ENCODE data around the gene COL9A3.
A peak's percentile ranks its signal among the peaks of the same experiment; 100 is the strongest.

COL9A3 gene

DNA sequence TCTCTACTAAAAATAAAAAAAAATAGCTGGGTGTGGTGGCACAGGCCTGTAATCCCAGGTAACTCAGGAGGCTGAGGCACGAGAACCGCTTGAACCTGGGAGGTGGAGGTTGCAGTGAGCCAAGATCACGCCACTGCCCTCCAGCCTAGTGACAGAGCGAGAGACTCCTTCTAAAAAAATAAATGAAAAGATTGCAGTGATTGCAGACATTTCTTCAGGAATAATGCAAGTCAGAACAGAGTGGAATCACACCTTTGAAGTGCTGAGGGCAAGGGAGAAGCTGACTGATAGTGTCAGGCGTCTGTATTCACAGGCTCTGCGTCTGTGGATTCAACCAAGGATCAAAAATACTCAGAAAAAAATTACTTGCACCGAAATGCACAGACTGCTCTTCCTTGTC is 47.4 kb downstream of the COL9A3 start:
- no peak for DNase-seq

DNA sequence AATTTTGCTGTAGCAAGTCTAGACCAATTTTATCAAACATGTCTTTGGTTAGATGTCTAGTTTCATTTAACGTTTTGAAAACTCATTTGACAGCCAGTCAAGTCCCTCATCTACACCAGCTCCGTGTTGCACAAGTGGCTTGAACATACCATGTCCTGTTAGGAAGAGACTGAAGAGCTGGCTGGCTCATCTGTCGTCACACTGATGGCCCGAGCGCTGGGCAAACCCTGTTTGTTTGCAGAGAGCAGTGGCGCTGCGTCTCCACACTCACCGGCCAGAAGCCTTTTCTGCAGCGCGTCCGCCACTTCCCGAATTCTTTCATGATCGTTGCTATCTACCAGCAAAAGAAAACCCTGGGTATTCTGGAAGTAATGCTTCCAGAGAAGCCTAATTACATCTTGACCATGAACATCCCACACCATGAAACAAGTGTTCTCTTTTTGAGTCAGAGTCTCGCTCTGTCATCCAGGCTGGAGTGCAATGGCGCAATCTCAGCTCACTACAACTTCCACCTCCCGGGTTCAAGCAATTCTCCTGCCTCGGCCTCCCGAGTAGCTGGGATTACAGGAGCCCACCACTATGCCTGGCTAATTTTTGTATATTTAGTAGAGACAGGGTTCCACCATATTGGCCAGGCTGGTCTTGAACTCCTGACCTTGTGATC is 55.5 kb downstream of the COL9A3 start:
- DNase-seq, result no peak

DNA sequence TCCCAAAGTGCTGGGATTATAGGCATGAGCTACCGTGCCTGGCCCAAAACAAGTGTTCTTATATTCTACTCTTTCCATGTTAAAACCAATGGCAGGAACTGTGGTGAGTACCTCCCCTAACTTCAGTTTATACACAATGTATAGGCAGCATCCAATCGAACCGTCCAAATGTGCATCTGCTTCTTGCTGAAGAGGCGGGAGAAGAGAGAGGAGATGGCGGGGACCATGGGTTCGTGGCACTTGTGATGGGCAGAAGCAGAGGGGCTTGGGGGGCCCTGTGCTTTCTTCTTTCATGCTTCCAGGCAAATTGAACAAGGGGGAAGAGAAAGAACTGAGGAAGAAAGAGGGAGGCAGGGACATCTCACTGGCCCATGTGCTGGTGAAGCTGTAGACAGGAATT is 56.0 kb downstream of the COL9A3 start:
- DNase-seq, result no peak

DNA sequence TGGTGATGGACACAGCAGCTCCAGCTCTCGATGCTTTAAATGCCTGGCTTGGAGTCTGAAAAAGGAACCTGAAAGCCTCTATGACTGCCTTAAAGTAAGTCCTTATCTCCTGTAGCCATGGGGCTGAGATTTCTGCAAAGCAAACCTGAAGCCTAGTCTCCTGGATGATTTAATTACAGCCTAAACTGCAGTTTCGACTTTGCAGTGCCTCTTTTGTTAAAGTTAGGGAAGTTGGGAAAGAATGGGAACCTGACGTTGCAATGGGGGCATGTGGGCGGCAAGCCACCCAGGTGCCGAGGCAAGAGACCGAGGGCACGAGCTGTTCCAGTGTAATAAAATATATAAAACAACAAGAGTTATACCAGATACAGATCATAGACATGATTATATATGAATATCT is 56.4 kb downstream of the COL9A3 start:
- no peak for DNase-seq

DNA sequence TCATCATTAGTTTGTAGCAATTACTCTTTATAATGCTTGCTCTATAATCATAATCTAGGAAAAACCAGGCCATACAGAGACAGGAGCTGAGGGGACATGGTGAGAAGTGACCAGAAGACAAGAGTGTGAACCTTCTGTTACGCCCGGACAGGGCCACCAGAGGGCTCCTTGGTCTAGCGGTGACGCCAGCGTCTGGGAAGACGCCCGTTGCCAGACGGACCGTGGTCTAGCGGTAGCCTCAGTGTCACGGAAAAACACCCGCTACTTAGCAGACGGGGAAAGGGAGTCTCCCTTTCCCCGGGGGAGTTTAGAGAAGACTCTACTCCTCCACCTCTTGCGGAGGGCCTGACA is 56.8 kb downstream of the COL9A3 start:
- DNase-seq, result peak; percentile 32

DNA sequence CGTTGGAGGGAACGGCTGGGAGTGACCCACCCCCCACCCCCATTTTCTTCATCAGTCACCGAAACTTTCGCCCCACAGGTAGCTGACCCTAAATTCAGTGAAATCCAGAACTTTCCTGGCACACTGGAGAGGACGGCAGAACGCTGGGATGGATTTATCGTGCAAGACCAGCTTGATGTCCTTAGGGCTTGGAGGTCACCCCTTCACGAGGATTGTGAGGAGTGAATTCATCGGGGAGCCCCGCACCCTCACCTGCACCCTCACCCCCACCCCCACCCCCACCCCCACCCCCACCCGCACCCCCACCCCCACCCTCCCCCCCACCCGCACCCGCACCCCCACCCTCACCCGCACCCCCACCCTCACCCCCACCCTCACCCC is 58.1 kb downstream of the COL9A3 start:
- no peak for DNase-seq

DNA sequence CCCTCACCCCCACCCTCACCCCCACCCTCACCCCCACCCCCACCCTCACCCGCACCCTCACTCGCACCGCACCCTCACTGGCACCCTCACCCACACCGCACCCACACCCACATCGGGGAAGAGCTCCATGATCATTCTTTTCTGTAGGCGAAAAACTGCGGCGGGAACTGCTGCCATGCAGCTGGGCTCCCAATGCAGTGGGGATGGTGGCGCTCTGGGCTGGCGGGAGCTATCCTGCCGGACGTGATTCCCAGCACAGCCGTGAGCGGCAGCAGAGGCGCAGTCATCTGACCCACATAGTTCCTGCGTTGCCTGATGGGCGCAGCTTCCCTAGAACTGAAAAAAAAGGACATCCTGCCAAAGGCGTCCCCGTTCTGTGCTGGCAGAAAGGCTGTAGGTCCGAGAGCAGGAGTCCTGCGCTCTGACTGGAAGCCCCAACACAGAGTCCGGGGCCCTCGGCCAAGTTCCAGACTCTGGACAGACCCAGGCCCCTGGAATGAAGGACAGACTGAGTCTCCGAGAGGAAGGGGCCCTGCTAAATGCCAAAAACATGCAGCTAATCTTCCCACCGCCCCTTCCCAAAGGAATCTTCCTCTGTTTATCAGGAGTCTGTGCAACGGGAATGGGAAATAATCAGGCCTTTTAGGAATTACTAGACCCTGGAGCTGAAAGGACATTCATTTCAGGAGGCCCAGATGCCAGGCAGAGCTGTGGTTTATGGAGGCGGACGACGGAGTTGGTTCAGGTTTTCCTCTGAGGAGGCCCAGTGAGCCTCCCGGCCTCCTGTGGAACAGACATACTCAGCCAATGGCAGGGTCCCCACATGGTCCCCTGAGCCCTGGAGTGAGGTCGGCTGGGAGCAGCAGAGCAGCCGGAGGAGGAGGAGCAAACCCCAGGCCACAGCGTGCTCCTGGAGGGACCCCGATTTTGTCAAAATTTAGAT is 58.8 kb downstream of the COL9A3 start:
- DNase-seq, result no peak

DNA sequence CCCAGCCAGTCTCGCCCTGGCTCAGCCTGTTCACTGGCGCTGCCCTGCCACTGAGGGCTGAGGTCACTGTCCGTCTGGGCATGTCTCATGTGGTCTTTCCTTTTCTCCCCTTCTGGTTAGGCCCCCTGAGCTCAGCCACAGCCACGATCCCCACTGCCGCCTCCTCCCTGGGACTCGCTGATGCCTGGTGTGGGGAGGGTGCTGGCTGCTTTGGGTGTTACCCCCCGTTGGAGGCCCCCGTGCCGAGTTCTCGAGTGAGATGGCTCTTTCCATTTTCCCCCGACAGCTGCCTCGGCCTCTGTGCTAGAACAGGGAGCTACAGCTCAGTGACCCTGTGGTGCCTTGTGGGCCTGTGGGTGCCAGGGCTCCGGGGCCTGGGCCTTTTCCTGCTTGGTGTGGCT is 59.7 kb downstream of the COL9A3 start:
- no peak for DNase-seq

DNA sequence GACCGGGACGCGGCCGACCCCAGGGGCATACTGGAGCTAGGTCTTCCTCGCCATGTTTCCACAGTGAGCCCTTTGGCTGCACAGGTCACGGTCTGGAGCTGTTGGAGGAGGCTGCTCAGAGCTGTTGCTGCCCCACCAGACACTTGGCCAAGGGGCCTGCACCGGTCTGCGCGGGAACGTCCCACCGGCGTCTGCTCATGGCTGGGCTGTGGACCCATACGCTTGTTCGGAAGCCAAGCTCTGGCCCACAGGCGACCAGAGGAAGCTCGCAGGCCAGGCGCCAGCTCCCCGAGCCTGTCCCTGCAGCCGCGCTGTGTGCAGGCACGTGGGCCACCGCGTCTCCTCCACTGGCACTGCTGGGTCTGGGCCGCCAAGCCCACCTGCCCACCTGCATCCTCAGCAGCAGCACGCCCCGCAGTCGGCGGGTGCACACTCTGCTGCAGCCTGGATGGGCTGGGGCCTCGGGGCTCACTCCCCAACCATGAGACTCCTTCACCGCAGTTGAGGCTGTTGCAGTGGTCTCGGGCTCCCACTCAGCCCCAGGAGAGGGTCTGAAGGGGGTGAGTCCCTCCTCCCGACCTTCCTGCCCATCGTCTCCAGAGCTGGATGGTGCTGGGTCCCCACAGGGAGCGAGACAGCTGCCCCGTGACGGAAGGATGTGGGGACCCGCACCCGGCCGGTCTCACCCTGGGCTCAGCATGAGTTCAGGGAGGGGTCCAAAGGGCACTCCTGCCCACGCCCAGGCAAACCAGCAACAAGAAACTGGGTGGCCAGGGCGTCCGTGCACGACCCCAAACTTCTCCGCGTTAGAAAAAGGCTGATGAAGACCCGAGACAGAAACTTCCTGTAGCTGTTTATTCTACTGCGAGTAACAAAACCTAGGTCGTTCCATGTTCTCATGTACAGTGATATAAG is 60.3 kb downstream of the COL9A3 start:
- no peak for DNase-seq

DNA sequence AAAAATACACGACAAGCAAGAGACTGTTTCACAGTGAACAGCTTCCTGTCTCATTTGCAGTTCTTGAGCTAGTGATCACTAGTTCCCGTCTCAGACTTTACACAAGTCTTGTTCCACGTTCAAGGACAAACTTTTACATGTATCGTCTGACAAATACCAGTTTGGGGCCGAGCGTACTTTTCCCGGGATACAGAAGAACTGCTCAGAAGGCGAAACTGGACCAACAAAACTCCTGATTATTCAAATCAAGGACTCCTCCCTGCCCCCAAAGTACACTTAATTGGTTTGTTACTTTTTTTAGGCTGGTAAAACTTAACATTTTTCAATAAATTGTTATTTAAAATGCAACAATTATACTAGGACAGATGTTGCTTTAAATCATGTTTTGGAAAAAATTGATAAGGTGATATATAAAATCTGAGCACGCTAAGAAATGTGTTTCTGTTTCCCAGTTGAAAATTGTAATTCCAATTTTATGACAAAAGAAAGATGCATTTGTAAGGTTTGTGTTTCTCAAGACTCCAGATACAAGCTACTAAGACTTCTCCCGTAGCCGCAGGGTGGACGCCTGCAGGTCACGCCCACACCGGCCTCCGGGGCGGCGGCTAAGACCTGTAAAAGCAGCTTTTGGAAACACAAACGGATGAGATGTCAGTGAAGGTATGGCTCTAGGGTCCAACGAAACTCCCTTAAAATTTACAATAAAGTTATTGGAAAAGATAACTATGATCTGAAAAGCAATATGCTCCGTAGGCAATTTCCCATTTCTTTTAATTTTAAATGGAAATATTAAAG is 61.6 kb downstream of the COL9A3 start:
- no peak for DNase-seq

DNA sequence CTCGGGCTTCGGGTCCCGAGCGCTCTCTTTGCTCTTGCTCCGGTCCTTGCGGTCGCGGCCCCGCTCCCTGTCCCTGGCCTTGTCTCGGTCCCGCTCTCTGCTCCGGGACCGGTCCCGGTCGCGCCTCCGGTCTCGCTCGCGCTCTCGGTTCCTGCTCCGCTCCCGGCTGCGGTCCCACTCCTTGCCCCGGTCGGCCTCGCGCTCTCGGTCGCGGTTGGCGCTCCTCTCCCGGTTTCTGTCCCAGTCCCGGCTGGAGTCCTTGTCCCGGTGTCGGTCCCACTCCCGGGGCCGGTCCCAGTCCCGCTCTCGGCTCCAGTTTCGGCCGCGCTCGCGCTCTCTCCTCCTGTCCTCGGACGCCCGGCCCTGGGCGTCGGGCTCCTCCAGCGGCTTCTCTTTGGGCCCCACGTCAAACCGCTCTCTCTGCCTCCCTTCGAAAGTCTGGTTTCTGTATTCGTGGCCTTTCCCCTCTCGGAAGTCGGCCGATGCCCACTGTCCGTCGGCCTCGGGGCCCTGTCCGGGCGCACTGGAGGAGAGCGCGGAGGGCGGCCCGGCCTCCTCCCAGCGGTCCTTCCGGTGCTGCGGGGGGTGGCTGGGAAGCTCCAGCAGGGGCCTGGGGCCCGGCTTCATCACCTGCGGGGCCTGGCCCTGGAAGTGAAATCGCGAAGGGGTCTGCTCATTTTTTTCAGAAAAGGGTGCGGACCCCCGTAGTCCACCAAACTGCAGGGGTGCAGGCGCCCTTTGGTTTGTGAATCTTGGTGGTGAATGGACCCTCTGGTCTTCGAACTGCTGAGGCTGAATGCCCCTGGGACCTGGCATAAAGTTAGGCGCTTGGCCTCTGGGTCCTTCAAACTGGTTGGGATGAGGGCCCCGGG is 62.7 kb downstream of the COL9A3 start:
- DNase-seq, result no peak

DNA sequence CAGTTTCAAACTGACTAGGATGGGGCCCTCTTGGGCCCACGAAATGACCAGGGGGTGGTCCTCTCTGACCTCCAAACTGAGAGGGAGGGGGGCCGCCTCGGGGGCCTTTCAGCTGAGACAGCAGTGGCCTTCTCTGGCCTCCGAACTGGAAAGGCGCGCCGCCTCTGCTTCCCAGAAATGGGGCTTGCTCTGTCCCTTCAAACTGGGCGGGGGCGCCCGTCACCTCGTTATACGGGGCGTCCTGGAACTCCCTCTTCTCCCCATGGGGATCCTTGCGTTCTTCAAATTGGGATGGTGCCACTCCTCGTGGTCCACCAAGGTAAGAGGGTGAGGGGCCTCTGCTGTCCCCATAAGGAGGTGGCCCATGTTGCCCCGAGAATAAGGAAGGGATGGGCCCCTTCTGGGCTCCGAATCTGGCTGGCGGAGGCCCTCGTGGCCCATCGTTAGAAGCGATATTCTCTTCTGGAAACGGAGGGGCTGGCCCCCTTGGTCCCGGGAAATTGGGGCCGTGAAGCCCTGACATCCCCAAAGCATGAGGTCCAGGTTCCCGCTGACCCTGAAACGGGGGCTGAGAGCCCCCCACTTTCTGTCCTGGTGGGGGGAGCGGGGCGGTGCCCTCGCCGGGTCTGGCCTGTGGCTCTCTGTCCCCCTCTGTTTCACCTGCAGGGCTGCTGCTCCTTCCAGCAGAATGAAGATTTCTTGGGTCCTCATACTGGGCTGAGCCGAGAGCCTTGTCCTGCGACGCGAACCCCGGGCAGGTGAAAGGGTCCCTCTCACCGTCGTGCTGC is 63.5 kb downstream of the COL9A3 start:
- DNase-seq, result no peak

DNA sequence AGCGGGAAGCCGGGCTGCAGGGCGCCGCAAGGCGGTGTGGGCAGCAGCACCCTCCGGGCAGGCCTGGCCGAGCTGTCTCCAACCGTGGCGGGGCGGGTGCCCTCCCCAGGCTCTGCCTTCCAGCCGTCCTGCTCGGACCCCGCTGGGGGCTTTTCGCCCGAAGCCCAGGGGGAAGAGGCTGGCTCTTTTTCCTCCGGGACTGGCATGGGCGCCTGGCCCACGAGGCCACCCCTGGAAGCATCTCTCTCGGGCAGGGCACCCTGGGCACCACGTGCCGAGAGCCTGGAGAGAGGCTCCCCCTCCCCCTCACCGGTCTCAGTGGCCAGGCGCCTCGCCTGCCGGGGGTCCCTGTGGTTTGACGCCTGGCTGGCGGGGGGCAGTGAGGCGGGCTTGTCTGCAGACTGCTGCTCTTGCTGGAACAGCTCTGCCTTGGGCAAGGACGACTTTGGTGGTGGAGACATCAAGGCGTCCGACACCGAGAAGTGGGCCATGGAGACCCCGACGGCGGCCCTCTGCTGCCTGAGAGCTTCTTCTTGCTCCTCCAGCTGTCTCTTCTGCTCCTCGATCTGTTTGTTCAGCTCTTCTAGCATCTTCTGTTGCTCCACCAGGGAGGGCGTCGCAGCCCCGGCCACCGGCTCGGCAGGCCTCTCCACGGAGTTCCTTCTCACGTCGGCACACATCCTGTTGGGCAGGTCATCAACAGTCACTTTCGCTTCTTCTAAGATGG is 64.2 kb downstream of the COL9A3 start:
- no peak for DNase-seq

DNA sequence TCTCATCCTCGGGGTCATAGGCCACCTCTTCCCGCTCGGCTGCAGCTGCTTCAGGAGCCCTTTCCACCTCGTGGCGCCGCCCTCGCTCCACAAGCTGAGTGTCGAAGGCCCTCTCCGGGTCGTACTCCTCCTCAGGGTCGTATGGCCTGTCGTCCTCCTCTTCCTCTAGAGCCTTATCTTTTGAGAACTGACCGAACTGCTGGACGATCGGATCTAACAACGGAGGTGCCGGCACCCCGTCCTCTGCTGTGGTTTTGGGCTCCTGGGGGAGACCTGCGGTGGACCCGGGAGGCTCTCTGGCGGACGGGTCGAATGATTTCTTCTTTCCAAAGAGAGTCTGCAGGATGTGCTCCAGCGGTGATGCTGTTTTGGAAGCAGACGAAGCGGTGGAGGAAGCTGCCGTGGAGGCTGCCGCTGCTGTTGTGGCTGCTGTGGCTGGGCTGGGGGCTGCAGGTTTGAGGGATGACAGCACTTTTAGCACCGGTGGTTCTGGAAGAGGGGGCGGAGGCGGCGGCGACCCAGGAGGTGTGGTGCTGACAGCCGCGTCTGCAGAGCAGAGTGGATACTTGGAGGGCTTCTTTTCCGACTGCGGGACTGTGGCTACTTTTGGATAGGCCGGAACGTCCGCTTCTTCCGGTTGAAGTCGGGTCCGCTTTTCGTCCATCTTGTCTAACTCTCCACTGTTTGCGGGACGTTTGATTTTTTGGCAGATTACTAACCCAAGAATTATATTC is 65.0 kb downstream of the COL9A3 start:
- no peak for DNase-seq

DNA sequence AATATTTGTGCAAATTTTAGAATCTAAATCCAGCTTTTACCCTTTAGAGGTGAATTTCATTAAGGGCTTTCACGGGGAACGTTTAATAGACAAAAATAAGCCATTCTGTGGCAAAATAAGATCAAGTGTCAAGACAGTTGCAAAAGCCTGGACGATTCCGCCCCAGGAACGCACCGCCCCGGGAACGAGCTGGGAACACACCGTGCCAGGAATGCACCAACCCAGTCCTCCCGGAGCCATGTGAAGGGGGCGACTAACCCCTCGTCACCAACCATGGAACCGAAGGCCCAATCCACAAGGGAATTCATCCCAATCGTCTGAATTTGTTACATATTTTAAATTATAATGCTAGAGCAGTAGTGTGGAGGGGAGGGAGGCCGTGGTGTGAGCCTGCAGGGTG is 65.6 kb downstream of the COL9A3 start:
- no peak for DNase-seq

DNA sequence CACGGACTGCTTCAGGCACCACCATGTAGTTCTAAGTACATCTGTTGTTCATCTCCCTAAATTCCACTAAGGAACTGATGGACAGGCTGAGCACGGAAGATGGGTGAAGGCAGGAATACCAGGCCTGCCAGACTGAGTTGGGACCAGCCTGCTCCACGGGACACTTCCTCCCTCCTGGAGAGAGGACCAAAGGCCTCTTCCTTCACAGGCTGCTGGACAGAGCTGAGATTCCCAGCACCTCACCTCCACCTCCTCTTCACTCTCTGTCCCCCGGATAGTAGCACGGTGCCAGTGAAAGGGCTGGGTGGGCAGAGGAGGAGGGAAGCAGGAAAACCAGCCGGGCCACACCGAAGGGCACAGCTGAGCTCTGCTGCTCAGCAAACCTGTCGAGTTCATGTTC is 67.7 kb downstream of the COL9A3 start:
- DNase-seq, result no peak

DNA sequence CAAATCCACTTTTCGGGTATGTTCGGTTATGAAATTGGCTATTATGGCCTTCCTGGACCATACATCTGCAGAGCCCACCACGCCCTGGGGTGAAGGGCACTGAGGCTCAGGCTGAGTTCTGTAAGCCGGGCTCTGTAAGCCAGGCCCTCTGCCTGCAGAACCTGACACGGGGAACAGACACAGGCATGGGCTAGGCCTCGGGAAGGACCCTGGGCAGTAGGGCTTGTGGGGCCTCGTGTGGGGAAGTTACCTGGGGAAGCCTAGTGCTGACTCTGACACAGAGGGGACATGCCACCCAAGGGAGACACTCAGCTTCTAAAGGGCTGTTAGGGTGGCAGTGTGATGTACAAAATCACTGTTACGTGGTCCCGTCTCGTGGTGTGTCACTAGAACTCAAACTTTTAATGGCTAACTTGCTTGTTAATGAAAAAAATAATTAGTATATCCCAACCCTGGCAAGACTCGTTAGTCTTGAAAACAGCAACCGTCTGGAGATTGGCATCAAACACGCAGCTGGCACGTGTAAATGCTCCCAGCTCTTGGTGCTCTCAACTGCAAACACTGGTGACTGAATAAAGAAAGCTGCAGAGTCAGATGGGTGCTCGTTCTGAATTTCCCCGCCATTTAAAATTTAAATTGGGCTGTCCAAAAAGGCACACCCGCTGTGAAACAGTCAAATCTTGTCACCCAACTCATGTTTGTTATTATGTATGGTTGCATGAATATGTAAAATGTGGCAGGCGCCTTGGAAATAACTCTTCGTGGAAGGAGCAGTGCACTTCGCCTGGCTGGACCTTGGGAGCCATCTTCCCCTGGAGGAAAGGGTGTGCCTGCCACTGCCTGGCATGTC is 68.4 kb downstream of the COL9A3 start:
- DNase-seq, result no peak
